ENCODE measurements around the gene ELAC1. TPM values are rescaled to one million over a fixed set of nuclear protein-coding genes. Genes with fewer than 3 reads are reported as not detected.
A peak's percentile ranks its signal among the peaks of the same experiment; 100 is the strongest.

The ELAC1 gene
- total RNA-seq, 1 experiment from 2014 or later: 4.4 TPM

DNA sequence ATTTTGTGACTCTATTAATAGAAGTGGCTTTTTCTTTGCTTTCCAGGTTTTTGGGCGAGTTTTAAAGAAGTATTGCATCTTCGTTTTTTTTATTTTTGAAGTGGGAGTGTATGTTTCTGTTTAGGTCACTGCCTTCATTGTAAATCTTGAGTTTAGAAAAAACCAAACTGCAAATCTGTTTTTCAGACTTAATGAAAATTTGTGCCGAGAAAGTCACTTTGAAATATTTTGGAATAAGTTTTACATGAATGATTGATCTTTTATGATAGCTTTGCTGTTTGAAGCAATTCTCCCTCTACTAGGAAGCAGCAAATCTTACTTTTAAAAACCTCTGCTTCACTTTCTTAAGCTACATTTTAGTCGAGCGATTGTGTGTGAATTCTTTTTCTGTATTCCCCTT, 64.4 kb downstream of the ELAC1 start:
- H3F3A ChIP-seq (ENCODE audit: low read length, unreplicated experiment): no peaks in the 10 kb centered on the region
- TF ChIP-seq CTCF (conservative IDR thresholded peaks at IDR 0.05; ENCODE audit: low read depth, low read length) (no peak), EZH2 (IDR thresholded peaks at IDR 0.05; ENCODE audit: low read length, unreplicated experiment) (no peak)
- peak overlapping the region; percentile 87 for H3K4me2 ChIP-seq (ENCODE audit: low read length)
- H3K4me1 ChIP-seq (ENCODE audit: insufficient read depth, low read length): peaks cover 13% of the 10 kb centered on the region; the same call in 1 of the 2 replicates
- ChIA-PET POLR2A (ENCODE audit: unreplicated experiment) (no interaction called here), CTCF (no interaction called here)
- BruUV-seq (replicated peaks): no TSS peak
- ATAC-seq (no peak), DNase-seq (no peak)
- no peaks in the 10 kb centered on the region for H3K9me3 ChIP-seq (ENCODE audit: low read length)
- H3K79me2 ChIP-seq (ENCODE audit: low read length): peaks cover 74% of the 10 kb centered on the region
- no peaks in the 10 kb centered on the region for H3K27me3 ChIP-seq (ENCODE audit: low read length)
- H3K9ac ChIP-seq (ENCODE audit: low read length): peak overlapping the region; percentile 69; the same call in 1 of the 2 replicates
- H4K20me1 ChIP-seq (ENCODE audit: low read length): peaks cover 22% of the 10 kb centered on the region
- no peaks in the 10 kb centered on the region for H3K36me3 ChIP-seq (ENCODE audit: low read depth, low read length)
- no peak overlapping the region for H2AFZ ChIP-seq (ENCODE audit: low read length)
- H3K27ac ChIP-seq (ENCODE audit: low read length): no peak overlapping the region
- no peaks in the 10 kb centered on the region for H3K9me2 ChIP-seq (replicated peaks; ENCODE audit: low read length)
- H3K4me3 ChIP-seq (ENCODE audit: low read length): peak overlapping the region; percentile 80
- intact Hi-C loops (cut with micrococcal nuclease): loop anchor here (5.0 to 10.0 kb wide), 2 partner anchors 155 to 207 kb away; partner anchors contain the start of genes ME2 and MRO

DNA sequence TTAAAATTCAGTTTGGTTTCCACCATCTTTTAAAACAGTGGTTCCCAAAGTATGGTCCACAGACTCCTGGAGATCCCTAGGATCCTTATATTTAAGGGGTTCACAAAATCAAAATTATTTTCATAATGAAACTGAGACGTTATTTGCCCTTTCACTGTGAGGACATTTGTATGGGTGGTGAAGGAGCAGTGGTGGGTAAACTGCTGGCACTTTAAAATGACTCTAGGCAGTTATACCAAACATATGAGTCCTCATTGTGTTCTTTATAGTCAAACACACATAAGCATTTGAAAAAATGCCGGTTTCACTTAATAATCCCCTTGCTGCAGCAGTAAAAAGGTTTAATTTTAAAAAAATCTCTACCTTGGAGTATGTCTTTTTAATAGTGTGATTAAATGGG, 69.4 kb downstream of the ELAC1 start:
- Histone ChIP-seq H3K4me3 (ENCODE audit: low read length) (no peak overlapping the region), H3K4me1 (ENCODE audit: insufficient read depth, low read length) (no peaks in the 10 kb centered on the region), H3K27ac (ENCODE audit: low read length) (no peak overlapping the region), H4K20me1 (ENCODE audit: low read length) (peaks cover 8% of the 10 kb centered on the region; the same call in 1 of the 2 replicates), H3K27me3 (ENCODE audit: low read length) (no peaks in the 10 kb centered on the region), H3K9ac (ENCODE audit: low read length) (no peak overlapping the region), H3K79me2 (ENCODE audit: low read length) (peaks cover 95% of the 10 kb centered on the region), H3K9me2 (replicated peaks; ENCODE audit: low read length) (no peaks in the 10 kb centered on the region), H3K4me2 (ENCODE audit: low read length) (no peak overlapping the region), H3F3A (ENCODE audit: low read length, unreplicated experiment) (no peaks in the 10 kb centered on the region), H2AFZ (ENCODE audit: low read length) (no peak overlapping the region), H3K36me3 (ENCODE audit: low read depth, low read length) (no peaks in the 10 kb centered on the region), H3K9me3 (ENCODE audit: low read length) (no peaks in the 10 kb centered on the region)
- CTCF ChIA-PET: no interaction called here
- POLR2A ChIA-PET (ENCODE audit: unreplicated experiment): no interaction called here
- intact Hi-C loops (cut with micrococcal nuclease): loop anchor here (10.0 kb wide), 1 partner anchor 212 kb away; the partner anchor contains the start of gene MRO
- DNase-seq (no peak), ATAC-seq (no peak)
- no TSS peak for BruUV-seq (replicated peaks)
- TF ChIP-seq CTCF (conservative IDR thresholded peaks at IDR 0.05; ENCODE audit: low read depth, low read length) (no peak), EZH2 (IDR thresholded peaks at IDR 0.05; ENCODE audit: low read length, unreplicated experiment) (no peak), EZH2phosphoT487 (IDR thresholded peaks at IDR 0.05; ENCODE audit: borderline replicate concordance, low read length) (no peak)

Other genes starting within 250 kb of the ELAC1 start
- 0.55 TPM in 1 of 2 replicates, not detected in the other for gene MRO, start 148.0 kb upstream of the ELAC1 start, total RNA-seq (2014; rRNA removed)
- 21.9 and 29.1 TPM in 2 replicates for gene ME2, start 88.9 kb upstream of the ELAC1 start, total RNA-seq (2014; rRNA removed)
- 19.7 and 42.8 TPM in 2 replicates for gene SMAD4, start 62.2 kb downstream of the ELAC1 start, total RNA-seq (2014; rRNA removed)
- gene MEX3C, start 229.6 kb downstream of the ELAC1 start, total RNA-seq (2014; rRNA removed): 13.2 and 15.8 TPM in 2 replicates

All from PC-3 (cell line).